HG03139 (cell line): ENCODE results near the gene FAM114A1.
"Not testable (repeated sequence)": the region's sequence is repeated elsewhere in the genome, so short reads cannot be mapped to it uniquely, and the experiment has no call there.

ENCODE experiments used
- ATAC-seq: cut with Tn5 transposase; IDR thresholded peaks from one replicate; pipeline ENCODE4 v1.9.1; 2021; ENCODE audit not compliant: unreplicated experiment

FAM114A1 gene

DNA sequence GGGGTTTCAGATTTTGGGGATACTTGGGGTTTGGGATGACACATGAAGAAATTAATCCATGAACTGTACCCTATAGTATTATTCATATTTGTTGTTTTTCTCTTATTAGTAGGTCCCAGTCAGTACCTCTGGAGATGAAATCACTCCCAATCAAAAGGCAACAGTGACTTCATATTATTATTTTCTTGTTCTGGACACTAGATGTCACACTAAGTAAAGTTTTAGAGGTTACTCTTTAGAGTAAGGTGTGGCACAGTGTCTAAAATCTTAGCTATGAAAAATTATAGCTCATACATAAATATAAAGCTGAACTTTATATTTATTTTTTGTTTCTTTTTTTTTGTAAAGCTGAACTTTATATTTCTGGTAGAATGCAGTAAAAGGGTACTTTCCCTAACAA lies 35.1 kb downstream of the FAM114A1 start:
- no peak for ATAC-seq

DNA sequence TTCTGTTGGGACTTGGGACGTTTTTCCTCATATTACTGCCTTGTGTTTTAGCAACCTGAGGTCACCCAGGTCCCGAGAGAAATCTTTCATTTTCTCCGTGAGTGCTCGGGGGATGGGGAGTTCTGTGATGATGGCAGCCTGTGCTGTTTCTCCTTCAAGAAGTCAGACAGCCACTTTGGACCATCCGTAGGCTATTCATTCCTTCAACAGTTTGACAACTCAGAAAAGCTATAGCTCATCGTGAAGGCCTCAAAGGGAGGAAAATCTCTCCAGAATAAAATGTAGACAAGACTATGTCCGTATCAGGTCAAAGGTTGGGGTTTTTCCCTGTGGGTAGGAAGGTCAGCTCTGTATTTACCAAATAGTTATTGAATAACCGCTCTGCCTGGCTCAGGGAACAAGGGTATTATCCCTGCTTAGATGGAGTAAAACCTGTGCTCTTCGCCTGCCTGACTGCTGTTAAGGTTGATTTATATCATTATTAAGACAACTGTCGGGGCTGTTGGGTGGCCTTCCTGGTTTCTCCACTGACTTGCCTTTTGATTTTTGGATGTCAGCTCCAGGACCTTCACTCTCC lies 36.6 kb downstream of the FAM114A1 start:
- ATAC-seq, result no peak

DNA sequence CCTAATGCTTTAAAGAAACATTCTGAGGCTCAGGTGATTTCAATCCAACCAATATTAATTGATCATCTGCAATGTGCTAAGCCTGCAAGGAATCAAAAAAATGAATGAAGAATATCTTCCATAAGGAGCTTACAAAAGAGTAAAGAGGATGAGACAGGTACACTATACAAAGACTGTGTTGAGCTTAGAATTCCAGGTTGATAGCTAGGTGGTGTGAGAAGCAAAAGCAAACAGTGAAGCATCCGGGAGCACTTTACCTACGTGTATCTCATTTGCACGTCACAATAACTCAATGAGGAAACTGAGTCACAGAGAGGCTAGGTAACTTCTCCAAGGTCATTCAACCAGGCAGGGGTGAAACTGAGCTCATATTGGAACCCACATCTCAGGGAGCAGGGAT lies 37.1 kb downstream of the FAM114A1 start:
- no peak for ATAC-seq

DNA sequence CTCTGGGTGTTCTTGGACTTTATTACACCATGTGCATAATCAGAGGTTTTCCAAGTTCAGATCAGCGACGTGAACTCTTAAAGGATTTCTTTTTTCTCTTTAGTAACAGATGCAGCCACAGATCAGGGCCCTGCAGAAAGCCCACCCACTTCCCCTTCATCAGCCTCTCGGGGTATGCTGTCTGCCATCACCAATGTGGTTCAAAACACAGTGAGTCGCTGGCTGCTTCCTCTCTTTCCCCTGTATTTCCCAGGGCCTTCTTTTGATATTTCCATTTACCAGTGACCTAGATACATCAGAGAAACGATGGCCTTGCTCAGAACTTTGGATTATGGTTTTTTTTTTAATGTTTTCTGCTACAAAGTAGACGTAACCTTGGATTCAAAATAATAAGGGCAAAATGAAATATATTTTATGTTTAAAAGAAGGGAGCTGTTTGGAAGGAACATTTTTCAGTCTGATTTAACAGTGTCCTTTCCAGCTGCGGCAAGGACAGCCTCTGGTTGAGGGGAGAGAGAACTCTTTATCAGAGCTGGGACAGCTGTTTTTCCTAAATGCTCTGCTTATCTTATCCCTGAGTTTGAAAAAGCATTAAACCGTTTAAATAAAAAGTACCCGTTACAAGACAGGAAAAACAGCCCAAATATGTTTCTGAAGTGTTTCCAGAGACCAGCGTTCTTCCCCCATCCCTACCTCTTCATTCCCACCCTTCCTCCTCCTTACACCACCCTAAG lies 38.2 kb downstream of the FAM114A1 start:
- ATAC-seq, result no peak

DNA sequence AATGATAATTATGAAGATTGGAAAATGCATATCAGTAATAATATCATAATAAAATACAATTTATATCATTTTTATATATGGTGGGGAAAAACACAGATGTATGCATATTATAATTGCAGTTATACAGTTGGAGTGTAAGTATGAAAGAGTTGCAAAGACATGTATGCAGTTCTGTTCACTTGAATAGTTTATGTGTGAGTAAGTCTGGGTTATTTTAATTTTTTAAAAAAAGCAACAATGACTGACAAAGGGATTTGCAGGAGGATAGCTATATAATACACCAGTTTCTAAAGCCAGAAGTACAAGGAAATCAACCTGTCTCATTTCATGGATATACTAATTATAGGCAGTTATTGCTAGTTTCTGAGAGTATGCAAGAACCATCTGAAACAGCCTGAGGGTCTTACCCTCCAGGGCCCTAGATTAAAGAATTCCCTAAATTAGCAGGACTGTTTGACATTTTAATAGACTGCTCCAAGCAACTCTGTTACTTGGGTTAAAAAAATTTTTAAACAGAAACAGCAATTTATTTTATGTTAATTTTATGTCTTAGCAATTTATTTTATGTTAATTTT lies 40.2 kb downstream of the FAM114A1 start:
- no peak for ATAC-seq

DNA sequence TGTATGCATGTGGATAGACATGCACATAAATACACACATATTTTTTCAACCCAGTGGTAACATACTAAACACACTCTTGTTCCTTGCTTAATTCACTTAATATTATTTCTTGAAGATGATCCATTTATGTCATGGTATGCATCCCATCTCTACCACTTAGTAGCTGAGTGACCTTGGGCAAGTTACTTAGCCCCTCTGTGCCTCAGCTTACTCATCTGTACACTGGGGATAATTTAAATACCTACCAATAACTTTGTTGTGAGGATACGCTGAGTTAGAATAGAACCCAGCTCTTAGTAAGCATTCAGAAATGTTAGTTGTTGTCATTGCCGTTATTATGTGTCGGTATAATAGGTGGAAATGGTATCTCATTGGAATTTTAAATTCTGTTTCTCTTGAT lies 41.4 kb downstream of the FAM114A1 start:
- ATAC-seq, result no peak

DNA sequence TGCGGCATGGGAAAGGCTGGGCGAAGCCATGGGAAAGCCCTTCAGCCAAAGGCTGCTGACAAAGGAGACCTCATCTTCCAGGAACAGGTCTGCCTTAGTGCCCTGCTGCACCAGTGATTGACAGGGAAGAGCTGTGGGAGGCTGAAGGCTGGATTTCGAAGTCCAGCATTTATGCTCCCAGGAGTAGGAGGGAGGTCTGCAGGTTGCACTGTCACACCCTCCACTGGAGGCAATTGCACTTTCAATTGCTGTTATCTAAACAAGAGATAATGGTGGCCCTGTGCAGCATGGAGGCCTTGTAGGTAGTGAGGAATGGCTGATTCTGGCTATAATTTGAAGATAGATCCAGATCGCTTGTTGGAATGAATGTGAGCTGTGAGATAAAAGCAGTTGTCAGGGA lies 43.7 kb downstream of the FAM114A1 start:
- ATAC-seq, result no peak

DNA sequence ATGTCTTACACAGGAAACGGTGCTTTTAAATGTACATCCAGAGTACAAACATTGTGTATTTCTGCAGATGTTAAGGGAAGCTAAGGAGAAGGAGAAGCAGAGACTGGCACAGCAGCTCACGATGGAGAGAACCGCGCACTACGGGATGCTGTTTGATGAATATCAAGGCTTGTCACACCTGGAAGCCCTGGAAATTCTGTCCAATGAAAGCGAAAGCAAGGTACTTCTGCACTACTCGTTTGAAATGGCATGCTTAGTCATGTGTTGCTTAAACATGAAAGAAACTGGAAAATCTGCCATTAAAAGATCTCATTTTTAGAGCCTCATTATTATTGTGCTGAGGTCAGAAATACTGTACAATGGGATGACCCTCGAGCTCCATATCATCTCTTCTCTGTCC lies 47.2 kb downstream of the FAM114A1 start:
- ATAC-seq, result no peak

DNA sequence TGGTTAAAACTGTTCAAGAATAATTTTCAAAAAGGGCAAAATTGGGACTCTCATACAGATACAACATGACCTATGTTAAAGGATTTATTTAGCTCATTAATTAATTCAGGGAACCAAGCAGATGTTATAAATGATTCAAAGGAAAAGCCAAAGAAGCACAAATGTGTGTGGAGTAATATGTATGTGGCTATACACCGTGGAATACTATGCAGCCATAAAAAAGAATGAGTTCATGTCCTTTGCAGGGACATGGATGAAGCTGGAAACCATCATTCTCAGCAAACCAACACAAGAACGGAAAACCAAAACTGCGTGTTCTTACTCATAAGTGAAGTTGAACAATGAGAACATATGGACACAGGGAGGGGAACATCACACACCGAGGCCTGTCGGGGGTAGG lies 48.7 kb downstream of the FAM114A1 start:
- not testable (repeated sequence) for ATAC-seq

DNA sequence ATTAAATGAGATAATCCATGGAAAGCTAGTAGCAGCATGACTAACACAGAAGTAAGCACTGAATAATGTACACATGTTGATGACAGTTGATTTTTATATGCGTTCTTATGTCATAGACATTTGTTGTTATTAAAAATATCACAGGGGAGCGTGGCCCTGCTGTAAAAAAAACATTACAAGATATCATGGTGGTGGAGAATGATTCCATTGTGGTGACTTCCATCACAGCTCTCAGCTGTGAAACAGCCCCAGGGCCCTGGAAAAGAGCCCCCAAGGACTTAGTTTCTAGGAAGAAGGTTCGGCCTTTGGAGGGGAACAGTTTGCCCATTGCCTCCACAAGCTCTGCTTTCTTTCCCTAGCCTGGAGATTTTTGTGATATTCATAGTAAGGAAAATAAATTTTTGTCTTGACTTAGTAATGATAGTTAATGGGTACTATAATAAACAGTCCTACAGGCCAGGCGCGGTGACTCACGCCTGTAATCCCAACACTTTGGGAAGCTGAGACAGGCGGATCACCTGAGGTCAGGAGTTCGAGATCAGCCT lies 49.9 kb downstream of the FAM114A1 start:
- ATAC-seq, result no peak

DNA sequence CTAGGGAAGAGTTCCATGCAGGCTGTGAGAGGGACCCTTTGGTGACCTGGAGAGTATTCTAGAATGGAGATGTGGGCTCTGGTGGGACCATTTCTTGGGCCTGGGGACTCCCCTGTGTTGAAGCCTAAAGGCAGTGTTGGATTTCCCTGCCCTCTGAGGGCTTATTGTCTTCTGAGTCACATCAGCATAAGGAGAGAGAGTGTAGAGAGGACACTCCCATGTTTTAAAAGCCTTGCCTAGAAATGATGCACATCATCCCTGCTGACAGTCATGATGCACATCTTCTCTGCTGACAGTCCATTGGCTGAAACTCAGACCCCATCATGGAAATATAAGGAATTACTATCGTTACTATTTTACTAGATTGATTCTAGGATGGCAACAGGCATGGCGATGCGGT lies 51.9 kb downstream of the FAM114A1 start:
- ATAC-seq, result no peak

DNA sequence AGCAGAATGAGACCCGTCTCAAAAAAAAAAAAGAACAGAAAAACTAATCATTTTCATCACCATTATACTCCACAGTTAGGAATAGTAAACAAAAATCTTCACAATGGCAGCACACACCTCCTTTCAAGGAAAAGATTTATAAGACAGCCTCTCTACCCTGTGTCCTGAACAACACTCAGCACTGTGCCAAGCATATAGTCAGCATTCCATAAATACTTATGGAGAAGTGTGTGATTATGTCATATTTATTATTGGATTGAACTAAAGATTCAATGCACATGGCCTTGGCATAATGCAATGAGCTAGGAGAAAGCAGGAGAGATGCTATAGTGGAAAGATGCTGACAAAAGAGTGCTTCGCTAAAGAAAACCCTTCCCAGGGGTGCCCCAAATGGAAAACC lies 52.6 kb downstream of the FAM114A1 start:
- no peak for ATAC-seq

DNA sequence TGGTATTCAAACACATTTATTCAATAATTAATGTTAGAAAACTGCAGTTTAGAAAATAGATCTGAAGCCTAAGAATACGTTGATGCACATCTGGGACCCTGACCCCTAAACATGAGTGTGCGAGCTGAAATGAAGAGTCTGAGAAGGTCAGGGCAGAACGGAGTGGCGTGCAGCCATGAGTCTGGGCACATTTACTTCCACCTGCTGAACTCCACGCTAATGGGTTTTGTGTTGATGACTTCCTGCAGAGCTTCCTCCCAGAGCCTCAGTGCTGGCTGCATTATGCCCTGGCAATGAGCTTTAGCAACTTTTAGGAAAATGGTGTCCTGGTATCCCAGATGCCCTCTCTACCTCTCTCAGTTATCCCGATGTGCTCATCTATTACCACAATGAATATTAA lies 53.1 kb downstream of the FAM114A1 start:
- no peak for ATAC-seq

DNA sequence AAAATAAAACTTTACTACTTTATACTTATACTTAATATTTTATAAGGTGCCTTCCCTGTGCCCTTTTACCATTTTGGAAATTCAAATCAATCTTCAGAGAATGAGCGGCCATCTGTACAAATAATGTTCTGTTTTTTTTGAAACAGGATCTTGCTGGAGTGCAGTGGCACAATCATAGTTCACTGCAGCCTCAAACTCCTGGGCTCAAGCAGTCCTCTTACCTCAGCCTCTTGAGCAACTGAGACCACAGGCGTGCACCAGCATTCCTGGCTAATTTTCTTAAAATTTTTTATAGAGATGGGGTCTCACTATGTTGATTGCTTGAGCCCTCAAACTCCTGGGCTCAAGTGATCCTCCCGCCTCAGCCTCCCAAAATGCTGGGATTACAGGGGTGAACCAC lies 53.5 kb downstream of the FAM114A1 start:
- no peak for ATAC-seq

DNA sequence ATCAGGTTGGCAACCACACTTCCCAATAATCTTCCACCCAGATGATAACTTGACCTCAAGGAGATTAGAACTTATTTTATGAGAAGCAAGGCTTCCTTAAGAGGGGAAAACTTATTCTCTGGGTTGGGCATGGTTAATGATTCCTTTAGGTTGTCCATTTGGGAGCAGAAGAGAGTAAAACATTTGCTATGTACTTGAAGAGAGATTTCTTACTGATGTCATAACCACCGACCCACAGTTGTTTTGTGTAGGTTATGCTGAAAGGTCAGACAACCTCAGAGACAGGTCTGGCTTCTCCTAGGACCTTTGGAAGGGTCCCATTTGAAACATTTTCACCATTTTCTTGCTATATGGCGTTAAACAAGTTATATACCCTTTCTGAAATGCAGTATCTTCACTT lies 56.1 kb downstream of the FAM114A1 start:
- no peak for ATAC-seq

DNA sequence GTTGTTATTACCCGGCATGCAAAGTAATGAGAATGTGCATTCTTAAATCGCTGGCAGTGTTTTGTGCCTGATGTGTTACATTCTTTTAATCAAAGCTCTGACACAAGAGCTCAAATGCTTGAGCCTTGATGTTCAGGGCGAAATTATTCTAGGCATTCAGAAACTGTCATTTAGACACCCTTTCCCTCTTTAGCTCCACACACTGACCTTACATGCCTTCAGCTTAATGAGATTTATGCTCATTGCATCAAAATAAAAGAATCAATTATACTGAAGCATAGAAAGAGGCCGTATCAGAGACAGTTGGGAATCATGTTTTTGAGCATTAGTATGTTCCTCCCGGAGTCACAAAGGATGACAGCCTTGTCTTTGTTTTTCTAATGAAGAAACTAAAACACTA lies 56.7 kb downstream of the FAM114A1 start:
- no peak for ATAC-seq

DNA sequence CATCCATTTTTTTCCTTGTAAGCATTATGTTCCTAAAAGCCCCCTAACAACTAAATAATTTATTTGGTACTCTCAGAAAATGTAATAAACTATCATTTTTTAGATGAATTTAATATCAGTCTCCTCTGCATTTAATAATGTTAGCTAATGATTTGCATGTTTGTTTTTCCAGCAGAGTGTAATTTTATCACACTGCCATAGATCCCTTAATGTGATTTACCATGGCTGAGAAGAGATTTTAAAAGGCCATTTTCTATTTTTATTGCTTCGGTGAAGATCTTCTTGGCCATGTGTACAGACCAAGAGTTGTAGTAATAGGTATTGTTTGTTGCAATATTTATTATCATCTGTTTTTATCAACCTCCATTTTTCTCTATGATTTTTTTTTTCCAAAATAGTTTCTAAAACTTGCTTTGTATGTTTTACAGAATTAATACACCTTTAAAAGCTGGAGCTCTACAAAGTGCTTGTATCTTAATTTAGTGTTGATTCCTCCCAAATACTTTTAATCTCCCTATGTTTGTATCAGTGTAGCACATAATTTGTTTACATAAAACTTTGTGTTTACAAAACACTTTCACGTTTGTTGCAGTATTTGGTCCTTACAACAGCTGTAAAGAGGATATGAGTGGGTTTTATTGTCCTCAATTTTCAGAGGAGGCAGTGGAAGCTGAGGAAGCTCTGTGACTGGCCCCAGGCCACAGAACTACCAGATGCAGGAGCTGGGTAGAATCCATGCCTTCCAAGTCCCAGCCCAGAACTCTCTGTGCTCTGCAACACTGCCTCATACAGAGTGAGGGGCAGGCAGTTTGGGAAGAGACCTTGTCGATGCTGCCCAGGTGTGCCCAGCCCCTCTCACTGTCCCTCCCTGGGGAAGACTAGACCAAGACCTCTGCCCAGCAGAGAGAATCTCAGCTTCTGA lies 58.1 kb downstream of the FAM114A1 start:
- ATAC-seq, result no peak

DNA sequence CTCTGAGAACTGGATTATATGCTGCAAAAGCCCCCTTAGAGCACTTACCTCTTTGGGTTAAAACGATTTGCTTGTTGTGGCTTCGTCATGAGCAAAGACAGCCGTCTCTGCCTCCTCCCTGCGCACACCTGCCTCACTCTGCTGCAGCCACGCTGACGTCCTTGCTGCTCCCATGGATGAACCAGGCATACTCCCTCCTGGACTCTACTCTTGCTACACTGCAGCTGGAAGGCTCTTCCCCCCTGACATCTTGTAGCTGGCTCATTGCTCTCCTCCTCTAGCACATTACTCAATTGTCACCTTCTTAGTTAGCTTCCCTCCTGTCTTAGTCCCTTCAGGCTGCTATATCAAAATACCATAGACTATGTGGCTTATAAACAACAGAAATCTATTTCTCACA lies 59.3 kb downstream of the FAM114A1 start:
- no peak for ATAC-seq

DNA sequence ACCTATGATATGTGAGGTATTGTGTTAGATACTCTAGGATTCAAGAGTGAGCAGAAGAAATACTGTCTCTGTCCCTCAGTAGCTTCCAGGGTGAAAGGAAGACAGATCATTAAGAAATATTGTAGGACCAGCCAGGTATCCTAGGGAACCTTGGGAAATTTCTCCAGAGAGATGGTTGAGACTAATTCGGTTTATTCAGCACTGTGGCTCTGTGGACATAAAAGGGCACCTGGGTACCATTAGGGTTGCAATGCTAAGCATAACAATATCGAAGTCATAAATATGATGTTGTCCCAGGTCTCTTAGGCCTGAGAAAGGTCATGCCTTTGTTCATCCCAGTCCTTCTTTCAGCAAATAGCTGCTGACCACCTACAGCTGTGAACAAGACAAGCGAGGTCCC lies 61.0 kb downstream of the FAM114A1 start:
- ATAC-seq, result no peak

DNA sequence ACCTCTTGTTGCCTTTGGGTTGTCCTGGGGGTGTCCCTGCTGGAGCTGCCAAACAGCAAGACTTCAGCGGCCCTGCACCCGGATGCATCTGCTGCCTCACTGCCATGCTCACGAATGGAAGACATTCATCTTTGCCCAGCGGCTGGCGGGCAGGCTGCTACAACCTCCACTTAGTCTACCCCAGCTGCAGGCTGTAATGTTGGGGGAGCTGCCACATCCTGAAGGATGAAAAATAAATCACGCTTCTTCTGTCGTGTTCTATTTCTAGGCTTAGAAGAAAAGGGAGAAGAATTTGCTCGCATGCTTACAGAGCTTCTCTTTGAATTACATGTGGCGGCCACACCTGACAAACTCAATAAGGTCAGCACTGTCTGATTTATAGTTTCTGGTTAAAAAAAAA lies 61.4 kb downstream of the FAM114A1 start:
- ATAC-seq, result no peak

DNA sequence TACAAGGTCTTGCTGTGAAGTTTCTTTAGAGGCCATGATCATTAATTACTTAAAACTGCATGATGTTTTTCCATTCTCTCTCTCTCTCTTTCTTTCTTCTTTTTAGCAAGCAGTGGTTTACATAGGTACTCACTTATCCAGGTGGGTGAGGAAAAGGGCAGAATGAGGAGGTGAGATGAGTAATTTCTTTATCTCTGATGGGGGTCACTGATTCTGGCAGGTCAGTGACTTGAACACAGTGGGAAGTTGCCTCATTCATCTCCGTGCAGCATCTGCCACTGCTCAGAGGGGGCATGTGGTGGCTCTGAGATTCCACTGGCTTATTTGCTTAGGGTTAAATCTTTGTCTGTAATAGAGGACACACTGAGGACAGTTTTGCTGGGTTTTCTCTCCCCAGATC lies 62.6 kb downstream of the FAM114A1 start:
- no peak for ATAC-seq
